GM18907 (cell line): ENCODE measurements around the gene ARMH4.

Experiments used
- ATAC-seq: cut with Tn5 transposase; IDR thresholded peaks from one replicate; pipeline ENCODE4 v1.9.1; 2021; ENCODE audit warnings: mild to moderate bottlenecking, moderate library complexity; ENCODE audit not compliant: unreplicated experiment

The ARMH4 gene

GRCh38 chr14:58152014-58152857, at the start of gene ARMH4:
TSS of gene ARMH4 (minus strand) at chr14:58152213. CDS start at chr14:58139358, 12,855 bp downstream.
- ATAC-seq: peak; percentile 95

GRCh38 chr14:58200846-58201245, 48.8 kb upstream of the ARMH4 start:
- ATAC-seq: no peak

GRCh38 chr14:58200480-58200841, 48.4 kb upstream of the ARMH4 start:
- peak; percentile 26 for ATAC-seq

- ATAC-seq: peak; percentile 94
These were observed 47.9 kb upstream of the ARMH4 start, which contains the start of gene ACTR10 for GRCh38 chr14:58199726-58200479. TSS of gene ACTR10 (plus strand) at chr14:58200149. CDS start at chr14:58200218, 69 bp downstream.

- ATAC-seq: no peak
These were observed 46.1 kb upstream of the ARMH4 start for GRCh38 chr14:58198086-58198485.

GRCh38 chr14:58196198-58196597, 44.2 kb upstream of the ARMH4 start:
- ATAC-seq: no peak

- ATAC-seq: no peak
These were observed 41.5 kb upstream of the ARMH4 start for GRCh38 chr14:58193542-58193941.

- ATAC-seq: no peak
These were observed 40.0 kb upstream of the ARMH4 start for GRCh38 chr14:58191763-58192601.

- ATAC-seq: no peak
These were observed 37.2 kb upstream of the ARMH4 start for GRCh38 chr14:58189176-58189575.

- ATAC-seq: no peak
These were observed 25.1 kb upstream of the ARMH4 start for GRCh38 chr14:58177125-58177524.

- peak; percentile 91 for ATAC-seq
These were observed 19.1 kb upstream of the ARMH4 start for GRCh38 chr14:58171090-58171489.

GRCh38 chr14:58167891-58168290, 15.9 kb upstream of the ARMH4 start:
- ATAC-seq: no peak

GRCh38 chr14:58167057-58167456, 15.0 kb upstream of the ARMH4 start:
- ATAC-seq: no peak

GRCh38 chr14:58166005-58166983, 14.3 kb upstream of the ARMH4 start:
- ATAC-seq: peak; percentile 69

GRCh38 chr14:58160561-58160960, 8.5 kb upstream of the ARMH4 start:
- ATAC-seq: no peak

GRCh38 chr14:58151133-58152013, 640 bp downstream of the ARMH4 start:
- ATAC-seq: peak; percentile 51

GRCh38 chr14:58150243-58150805, 1.7 kb downstream of the ARMH4 start:
- no peak for ATAC-seq

GRCh38 chr14:58149196-58149595, 2.8 kb downstream of the ARMH4 start:
- no peak for ATAC-seq

- ATAC-seq: no peak
These were observed 5.6 kb downstream of the ARMH4 start for GRCh38 chr14:58146399-58146798.
